Activated CD8-positive, alpha-beta memory T cell treated with anti-CD3 and anti-CD28 coated beads, Interleukin-2, amount 50 U/mL, for 1 hour (primary cell): Measurements from ENCODE around the gene ENOSF1.

ENCODE experiments used
- DNase-seq: peaks from one replicate; pipeline ENCODE4 v3.0.0-alpha.2; 2020; ENCODE audit errors: extremely low read depth

The ENOSF1 gene

DNA sequence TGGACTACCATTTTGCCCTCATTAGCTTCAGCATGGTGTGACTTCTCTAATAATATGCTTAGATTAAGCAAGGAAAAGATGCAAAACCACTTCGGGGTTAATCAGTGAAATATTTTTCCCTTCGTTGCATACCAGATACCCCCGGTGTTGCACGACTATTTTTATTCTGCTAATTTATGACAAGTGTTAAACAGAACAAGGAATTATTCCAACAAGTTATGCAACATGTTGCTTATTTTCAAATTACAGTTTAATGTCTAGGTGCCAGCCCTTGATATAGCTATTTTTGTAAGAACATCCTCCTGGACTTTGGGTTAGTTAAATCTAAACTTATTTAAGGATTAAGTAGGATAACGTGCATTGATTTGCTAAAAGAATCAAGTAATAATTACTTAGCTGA, 38.7 kb downstream of the ENOSF1 start:
- no peak for DNase-seq

DNA sequence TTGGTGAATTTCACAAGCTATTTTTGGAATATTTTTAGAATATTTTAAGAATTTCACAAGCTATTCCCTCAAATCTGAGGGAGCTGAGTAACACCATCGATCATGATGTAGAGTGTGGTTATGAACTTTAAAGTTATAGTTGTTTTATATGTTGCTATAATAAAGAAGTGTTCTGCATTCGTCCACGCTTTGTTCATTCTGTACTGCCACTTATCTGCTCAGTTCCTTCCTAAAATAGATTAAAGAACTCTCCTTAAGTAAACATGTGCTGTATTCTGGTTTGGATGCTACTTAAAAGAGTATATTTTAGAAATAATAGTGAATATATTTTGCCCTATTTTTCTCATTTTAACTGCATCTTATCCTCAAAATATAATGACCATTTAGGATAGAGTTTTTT, 39.1 kb downstream of the ENOSF1 start:
- DNase-seq: no peak

DNA sequence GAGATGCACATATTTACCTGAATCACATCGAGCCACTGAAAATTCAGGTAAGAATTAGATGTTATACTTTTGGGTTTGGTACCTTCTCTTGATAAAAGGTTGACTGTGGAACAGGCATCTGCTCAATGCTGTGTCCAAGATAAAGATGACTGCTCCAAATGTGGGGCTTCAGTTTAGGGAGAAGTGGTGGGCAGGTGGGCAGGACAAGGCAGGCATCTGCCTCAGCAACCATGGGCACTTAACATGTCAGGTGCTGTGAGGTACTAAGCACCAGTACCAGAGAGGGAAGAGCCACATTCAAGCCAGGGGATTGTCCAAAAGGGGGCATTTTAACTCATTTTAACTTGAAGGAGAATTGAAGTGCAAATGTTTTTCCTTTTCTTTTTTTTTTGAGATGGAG, 41.0 kb downstream of the ENOSF1 start:
- no peak for DNase-seq

DNA sequence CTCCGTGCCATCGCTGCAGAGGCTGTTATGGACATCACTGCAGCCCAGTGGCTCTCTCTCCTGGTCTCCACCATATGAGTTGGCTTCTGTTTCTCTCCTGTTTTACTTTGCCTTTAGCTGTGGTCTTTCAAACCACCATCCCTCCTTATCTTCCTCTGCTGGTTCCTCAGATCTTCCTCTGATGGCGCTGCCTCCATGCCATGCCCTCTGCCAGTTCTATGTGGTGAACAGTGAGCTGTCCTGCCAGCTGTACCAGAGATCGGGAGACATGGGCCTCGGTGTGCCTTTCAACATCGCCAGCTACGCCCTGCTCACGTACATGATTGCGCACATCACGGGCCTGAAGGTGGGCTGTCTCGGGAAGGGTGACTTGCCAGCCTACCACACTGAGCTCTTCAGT, 41.9 kb downstream of the ENOSF1 start:
- DNase-seq: no peak

DNA sequence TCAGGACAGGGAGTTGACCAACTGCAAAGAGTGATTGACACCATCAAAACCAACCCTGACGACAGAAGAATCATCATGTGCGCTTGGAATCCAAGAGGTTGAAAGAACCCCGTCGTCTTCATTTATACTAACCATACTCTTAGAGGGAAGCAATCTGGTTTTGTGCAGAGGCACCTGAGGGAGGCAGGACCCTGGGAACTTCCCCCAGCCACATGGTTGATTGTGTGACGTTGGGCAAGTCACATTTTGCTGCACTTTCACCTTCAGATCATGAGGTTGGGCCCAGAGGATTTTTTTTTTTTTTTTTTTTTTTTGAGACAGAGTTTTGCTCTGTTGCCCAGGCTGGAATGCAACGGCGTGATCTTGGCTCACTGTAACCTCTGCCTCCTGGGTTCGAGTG, 43.4 kb downstream of the ENOSF1 start:
- no peak for DNase-seq

DNA sequence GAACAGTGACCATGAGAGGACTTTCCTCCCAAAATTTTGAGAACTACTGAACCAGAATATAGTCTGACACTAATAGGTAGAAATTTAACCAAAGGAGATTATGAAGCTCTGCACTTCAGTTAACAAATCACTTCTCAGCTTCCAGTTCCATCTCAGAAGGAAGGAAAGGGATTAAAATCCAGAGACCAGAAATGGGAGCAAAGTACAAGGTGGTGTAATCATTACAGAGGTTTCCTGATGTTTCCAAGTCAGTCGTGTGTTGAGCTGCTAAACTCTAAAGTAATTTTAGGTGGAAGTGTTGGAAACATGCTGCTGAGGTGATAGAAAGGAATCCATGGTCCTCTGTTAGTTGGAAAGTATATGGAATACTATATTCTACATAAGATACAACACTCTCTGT, 44.2 kb downstream of the ENOSF1 start:
- DNase-seq: no peak

DNA sequence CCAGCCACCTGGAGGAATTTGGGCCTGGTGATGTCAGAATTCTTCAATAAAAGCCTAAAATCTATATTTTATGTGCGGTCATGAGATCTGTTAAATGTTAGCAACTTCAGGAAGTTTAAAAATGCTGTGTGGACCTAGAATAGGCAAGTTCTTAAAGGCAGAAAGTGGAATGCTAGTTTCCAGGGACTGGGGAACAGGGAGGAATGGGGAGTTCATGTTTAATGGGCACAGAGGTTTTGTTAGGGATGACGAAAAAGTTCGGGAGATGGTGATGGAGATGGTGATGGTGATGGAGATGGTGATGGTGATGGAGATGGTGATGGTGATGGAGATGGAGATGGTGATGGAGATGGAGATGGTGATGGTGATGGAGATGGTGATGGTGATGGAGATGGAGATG, 45.8 kb downstream of the ENOSF1 start:
- DNase-seq: no peak

DNA sequence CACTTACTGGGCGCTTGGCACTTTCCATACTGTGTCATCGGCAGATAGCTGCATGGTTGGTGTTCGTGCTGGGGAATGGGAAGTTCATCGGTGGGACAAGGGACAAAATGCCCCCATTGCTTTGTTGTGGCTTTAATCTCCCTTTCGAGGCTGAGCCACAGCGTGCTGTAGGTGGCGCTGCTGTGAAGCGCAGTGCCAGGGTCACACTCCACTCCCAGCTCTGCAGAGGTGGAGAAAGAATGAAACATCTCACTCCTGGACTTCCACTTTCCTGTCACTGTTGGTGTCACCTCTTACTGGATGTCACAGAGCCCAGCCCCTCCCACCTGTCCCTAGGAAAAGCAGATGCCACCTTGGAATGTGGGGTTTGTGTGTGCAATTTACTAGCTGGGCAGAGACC, 46.3 kb downstream of the ENOSF1 start:
- DNase-seq: no peak

DNA sequence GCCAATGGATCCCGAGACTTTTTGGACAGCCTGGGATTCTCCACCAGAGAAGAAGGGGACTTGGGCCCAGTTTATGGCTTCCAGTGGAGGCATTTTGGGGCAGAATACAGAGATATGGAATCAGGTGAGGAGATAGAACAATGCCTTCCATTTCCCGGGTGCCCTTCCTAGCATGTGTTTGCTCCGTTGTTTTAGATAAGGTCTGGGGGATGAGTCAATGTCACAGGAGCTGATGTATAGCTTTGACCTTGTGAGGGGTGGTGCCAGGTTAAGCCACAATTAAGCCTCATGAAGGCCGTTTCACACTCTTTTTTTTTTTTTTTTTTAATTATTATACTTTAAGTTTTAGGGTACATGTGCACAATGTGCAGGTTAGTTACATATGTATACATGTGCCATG, 50.2 kb downstream of the ENOSF1 start:
- no peak for DNase-seq

DNA sequence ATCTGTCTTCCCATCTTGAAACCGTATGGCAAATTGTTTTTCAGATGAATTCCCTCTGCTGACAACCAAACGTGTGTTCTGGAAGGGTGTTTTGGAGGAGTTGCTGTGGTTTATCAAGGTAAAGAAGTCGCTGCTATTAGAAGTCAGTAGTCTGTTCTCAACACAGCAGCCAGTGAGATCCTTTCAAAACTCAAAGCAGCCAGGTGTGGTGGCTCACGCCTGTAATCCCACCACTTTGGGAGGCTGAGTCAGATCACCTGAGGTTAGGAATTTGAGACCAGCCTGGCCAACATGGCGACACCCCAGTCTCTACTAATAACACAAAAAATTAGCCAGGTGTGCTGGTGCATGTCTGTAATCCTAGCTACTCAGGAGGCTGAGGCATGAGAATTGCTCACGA, 52.8 kb downstream of the ENOSF1 start:
- no peak for DNase-seq

DNA sequence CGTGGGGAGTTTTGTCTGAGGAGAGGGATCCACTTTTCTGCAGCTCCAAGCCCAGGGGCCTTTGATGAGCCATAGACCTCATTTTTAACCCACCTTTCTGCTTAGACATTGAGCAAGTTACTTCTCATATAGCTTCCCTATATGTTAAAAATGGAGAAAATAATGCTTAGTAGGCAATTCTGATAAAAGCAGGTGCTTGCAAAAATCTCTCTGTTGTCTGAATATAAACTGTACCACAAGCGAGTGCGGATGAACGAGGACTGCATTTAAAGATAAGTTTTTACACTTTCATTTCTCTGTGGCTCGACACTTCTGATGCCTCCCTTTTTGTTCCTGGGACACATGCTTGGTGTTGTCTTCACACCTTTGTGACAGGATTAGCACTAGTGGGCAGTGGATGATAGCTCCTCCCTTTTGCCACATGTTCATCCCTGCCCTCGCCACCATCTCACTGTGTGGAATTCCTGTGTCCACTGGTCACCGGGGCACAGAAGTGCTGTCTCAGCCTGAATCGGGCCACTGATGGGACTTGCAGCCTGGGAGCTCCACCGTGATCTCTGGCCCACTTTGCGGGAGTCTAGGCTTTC, 53.4 kb downstream of the ENOSF1 start:
- DNase-seq: no peak

DNA sequence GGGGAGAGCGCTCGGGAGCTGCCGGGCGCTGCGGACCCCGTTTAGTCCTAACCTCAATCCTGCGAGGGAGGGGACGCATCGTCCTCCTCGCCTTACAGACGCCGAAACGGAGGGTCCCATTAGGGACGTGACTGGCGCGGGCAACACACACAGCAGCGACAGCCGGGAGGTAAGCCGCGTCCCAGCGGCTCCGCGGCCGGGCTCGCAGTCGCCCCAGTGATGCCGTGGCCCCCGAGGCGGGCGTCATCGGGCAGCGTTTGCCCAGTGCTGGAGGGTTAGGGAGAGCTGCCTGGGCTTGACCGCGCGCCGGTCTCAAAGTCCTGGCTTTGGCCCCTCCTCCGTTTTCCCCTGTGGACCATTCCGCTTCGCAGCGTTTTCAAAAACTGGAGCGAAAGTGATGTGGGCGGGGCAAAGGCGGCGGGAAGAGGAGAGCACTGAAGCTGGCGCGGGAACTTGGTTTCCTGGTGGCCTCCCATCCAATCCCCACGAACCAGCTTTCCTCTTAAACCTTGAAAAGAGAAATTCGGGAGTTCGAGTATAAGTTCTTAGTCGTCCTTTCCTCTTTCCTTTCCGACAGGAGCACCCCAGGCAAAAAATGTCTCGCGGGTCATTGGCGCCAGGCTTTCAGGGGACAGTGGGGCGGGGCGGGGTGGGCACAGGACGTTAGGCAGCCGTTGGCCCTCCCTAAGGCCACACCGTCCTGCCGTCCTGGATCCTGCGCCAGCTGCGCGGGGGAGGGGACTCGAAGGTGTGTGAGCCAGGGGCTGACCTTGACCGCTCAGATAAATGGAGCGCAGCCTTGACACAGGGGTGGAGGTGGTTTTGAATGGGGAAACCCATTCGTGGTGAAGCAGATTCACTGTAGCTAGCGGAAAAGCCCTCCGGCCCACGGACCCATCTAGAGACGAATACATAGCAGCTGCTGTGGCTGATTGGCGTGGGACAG, 54.2 kb downstream of the ENOSF1 start:
- no peak for DNase-seq

DNA sequence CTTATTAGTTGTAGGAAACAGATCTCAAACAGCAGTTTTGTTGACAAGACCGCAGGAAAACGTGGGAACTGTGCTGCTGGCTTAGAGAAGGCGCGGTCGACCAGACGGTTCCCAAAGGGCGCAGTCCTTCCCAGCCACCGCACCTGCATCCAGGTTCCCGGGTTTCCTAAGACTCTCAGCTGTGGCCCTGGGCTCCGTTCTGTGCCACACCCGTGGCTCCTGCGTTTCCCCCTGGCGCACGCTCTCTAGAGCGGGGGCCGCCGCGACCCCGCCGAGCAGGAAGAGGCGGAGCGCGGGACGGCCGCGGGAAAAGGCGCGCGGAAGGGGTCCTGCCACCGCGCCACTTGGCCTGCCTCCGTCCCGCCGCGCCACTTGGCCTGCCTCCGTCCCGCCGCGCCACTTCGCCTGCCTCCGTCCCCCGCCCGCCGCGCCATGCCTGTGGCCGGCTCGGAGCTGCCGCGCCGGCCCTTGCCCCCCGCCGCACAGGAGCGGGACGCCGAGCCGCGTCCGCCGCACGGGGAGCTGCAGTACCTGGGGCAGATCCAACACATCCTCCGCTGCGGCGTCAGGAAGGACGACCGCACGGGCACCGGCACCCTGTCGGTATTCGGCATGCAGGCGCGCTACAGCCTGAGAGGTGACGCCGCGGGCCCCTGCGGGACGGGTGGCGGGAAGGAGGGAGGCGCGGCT, 55.0 kb downstream of the ENOSF1 start, which contains the start of gene TYMS:
TSS of gene TYMS (plus strand) at position 343 of the 690 bp plus-strand sequence. CDS start at position 433, 90 bp downstream.
- DNase-seq: no peak

DNA sequence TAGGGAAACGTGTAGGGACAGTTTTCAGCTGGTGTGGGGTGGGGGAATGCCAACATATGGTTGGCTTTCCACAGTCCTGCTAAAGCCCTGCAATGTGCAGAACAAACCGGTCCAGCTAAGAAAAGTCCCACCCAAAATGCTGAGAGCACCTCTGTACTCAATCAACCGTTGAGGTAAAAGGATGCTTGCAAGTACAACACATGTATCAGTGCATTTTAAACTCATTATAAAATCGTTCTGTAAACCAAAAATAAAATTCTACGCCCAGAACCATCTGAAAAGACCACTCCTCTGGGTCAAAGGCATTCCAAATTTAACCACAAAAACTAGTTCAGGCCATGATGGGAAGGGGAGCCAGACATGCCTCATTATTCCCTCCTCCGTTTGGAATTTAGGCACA, 57.0 kb downstream of the ENOSF1 start:
- no peak for DNase-seq

DNA sequence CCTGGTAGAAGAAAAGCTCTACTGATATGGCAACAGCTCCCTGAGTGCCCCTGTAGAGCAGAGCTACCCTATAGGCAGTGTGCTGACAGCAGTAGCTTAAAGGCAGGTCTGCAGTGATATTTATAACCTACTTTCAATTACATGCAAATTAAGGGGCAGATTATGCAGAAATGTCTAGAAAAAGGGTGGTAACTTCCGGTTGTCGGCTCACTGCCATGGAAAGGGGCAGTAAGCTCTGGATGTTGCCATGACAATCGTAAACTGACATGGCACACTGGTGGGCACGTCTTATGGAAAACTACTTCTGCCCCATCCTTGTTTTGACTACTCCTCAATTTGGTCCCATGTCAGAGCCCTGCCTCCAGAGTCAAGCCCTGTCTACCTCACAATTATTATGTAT, 57.8 kb downstream of the ENOSF1 start:
- no peak for DNase-seq

DNA sequence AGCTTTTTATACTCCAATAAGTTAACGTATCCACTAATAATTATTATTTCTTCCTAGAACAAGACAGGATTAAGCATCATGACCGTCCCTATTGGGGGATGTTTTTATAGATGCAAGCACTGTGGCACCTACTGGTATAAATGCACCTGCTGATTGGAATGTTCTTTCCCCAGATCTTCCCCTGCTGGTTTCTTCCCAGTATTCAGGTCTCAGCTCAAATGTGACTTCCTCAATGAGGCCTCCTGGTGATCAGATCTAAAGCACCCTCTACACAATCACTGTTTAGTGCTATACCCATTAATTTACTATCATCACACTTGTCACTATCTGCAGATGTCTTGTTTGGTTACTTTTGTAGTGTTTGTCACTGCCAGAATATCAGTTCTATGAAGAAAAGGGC, 58.9 kb downstream of the ENOSF1 start:
- DNase-seq: no peak

DNA sequence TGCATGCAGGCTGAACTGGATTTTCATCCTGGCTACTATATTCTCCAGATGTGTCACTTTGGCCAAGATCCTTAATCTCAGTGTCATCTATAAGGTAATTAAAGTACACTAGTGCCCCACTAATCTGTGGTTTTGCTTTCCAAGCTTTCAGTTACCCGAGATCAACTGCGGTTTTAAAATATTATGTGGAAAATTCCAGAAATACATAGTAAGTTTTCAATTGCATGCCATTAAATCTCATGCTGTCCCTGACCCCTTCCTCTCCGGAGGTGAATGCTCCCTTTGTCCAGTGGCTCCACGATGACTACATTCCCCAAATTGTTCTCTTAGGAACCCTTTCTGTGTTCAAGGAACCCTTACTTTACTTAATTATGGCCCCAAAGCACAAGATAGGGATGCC, 60.3 kb downstream of the ENOSF1 start:
- no peak for DNase-seq

DNA sequence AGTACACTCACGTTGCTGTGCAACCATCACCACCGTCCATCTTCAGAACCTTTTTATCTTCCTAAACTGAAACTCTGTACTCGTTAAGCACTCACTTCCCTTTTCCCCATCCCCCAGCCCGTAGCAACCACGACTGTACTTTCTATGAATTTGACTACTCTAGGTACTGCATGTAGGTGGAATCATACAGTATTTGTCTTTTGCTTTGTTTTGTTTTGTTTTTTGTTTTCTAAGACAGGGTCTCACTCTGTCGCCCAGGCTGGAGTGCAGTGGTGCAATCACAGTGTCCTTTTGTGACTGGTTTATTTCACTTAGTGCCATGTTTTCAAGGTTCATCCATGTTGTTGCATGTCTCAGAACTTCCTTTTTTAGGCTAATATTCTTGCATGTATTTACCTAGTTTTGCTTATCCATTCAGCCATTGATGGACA, 62.0 kb downstream of the ENOSF1 start:
- no peak for DNase-seq

DNA sequence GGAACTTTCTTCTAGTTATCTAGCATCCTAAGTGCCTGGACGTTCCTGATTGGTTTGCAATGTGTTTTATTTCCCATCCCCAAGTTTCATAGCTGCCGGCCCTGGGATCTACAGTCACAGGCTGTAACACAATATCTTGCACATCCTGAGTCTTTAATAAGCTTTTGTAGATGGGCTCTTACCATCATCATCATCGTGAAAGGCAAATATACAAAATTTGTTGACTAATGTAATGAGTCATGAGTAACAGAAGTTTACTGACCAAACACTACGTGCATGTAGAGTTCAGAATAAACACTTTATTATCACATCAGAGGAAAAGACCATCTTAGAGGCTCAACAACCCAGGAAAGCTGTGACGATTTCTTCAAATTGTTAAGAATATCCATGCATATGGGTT, 63.1 kb downstream of the ENOSF1 start:
- no peak for DNase-seq

DNA sequence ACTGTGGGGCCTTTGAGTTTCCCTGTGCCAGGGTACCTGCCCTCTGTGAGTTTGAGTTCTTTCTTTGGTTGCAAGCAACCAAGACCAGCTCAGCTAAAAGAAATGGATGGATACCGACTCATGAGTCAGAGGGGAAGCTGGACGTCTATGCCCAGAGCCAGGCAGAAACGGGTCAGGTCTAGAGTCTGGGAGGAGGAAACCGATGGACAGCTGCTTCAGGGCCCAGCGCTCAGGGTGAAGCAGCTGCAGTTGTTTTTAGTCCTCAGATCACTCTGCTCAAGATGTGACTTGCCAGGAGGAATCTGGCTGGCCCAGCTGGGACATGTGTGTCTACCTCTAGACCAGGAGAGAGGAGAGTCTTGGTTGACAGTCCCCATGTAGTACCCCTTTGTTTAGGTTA, 65.1 kb downstream of the ENOSF1 start:
- no peak for DNase-seq

DNA sequence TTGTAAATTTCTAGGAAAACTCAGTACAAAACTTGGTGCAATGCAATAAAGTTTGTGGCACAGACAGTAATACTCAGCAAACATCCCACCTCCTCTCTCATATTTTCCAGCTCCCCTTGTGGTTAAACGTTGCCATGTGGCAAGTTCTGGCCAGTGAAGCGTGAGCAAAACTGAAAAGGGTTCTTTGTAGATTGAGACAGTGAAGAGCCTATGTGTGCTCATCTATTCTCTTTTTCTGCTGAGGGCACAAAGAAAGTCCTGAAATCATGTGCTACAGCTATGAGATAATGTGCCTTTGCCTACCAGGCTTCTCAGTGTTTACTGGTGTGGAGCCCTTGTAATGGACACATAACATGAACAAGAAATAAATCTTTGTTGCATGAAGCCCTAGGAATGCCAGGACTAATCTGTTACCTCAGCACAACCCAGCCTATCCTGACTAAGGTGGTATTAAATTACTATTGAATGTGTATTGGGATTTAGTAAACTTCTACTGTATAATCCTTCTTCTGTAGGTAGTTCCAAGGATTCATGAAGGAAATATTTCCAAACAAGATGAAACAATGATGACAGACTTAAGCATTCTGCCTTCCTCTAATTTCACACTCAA, 67.9 kb downstream of the ENOSF1 start:
- DNase-seq: no peak

DNA sequence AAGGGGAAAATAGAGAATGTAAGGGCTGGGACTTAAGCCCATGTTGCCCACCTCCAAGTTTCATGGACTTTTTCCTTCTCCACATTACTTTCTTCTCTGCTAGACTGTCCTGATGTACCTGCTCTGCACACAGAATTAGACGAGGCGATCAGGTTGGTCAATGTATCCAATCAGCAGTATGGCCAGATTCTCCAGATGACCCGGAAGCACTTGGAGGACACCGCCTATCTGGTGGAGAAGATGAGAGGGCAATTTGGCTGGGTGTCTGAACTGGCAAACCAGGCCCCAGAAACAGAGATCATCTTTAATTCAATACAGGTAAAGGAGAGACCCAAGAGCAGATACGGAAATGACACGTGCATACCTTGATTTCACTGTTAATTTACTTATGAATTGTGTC, 71.2 kb downstream of the ENOSF1 start:
- DNase-seq: no peak
